ENCODE measurements around the gene EFCAB8.
"Not testable (repeated sequence)": the region's sequence is repeated elsewhere in the genome, so short reads cannot be mapped to it uniquely, and the experiment has no call there.

EFCAB8 gene

GRCh38 chr20:32898729-32899128 lies 40.0 kb downstream of the EFCAB8 start:
- H3K4me3 ChIP-seq (ENCODE audit: low read depth, low read length) = no peak overlapping the region
- TF ChIP-seq CTCF (IDR thresholded peaks at IDR 0.05; ENCODE audit: control insufficient read depth, extremely low read depth, insufficient read depth) = no peak
- DNase-seq (ENCODE audit: low read depth) = no peak

GRCh38 chr20:32902456-32903420 lies 44.0 kb downstream of the EFCAB8 start:
- TF ChIP-seq CTCF (IDR thresholded peaks at IDR 0.05; ENCODE audit: control insufficient read depth, extremely low read depth, insufficient read depth) = peak; percentile 98
- no peak overlapping the region for H3K4me3 ChIP-seq (ENCODE audit: low read depth, low read length)
- DNase-seq (ENCODE audit: low read depth) = peak; percentile 14

- TF ChIP-seq CTCF (IDR thresholded peaks at IDR 0.05; ENCODE audit: control insufficient read depth, extremely low read depth, insufficient read depth) = no peak
Measured at GRCh38 chr20:32903666-32904175, 45.0 kb downstream of the EFCAB8 start.

DNA sequence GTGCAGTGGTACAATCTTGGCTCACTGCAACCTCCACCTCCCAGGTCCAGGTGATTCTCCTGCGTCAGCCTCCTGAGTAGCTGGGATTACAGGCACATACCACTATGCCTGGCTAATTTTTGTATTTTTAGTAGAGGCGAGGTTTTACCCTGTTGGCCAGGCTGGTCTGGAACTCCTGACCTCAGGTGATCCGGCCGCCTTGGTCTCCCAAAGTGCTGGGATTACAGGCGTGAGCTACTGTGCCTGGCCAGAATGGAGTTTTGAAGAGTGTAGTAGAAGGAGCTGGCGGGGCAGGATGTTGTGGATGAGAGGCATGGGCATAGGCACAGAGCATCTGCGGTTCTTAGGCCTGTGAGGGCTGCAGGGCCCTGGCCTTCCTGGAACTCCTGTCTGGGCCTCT lies 46.0 kb downstream of the EFCAB8 start:
- not testable (repeated sequence) for DNase-seq (ENCODE audit: low read depth); H3K4me3 ChIP-seq (ENCODE audit: low read depth, low read length)

More at GRCh38 chr20:32903666-32904175, 45.0 kb downstream of the EFCAB8 start:
- DNase-seq (ENCODE audit: low read depth) = no peak
- H3K4me3 ChIP-seq (ENCODE audit: low read depth, low read length) = no peak overlapping the region

DNA sequence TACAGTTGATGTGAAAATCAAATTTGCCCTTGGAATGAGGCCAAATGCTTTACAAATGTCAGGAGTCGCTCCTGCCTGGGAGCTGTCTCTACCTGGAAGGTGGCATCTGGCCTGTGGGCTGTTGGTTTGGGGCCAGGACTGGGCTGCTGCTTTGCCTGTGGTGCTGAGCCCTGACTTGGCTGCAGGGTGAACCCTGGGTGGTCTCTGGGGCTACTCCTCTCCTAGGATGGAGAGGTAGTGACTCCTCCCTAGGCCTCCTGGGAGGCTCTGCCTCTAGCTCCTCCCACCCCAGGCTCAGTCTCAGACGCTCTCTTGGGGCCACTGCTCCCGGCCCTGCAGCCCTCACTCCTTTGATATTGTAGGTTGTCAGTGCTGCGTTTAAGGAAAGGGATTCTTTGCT lies 47.5 kb downstream of the EFCAB8 start:
- no peak for DNase-seq (ENCODE audit: low read depth)
- H3K4me3 ChIP-seq (ENCODE audit: low read depth, low read length) = no peak overlapping the region
- TF ChIP-seq CTCF (IDR thresholded peaks at IDR 0.05; ENCODE audit: control insufficient read depth, extremely low read depth, insufficient read depth) = no peak

GRCh38 chr20:32906871-32907495 lies 48.3 kb downstream of the EFCAB8 start:
- no peak for TF ChIP-seq CTCF (IDR thresholded peaks at IDR 0.05; ENCODE audit: control insufficient read depth, extremely low read depth, insufficient read depth)
- no peak for DNase-seq (ENCODE audit: low read depth)
- no peak overlapping the region for H3K4me3 ChIP-seq (ENCODE audit: low read depth, low read length)

GRCh38 chr20:32907886-32908285 lies 49.2 kb downstream of the EFCAB8 start:
- no peak overlapping the region for H3K4me3 ChIP-seq (ENCODE audit: low read depth, low read length)
- no peak for TF ChIP-seq CTCF (IDR thresholded peaks at IDR 0.05; ENCODE audit: control insufficient read depth, extremely low read depth, insufficient read depth)
- no peak for DNase-seq (ENCODE audit: low read depth)

Data from LNCaP clone FGC (cell line).